Ovary (tissue), 9 donors: ENCODE results near the gene HOXA11. TPM values are rescaled to one million over a fixed set of nuclear protein-coding genes. Genes with fewer than 3 reads are reported as not detected.

Experiments
- DNase-seq, 5 donors: peaks; one replicate each; pipeline ENCODE4 v3.0.0-alpha.2; 2019 to 2020
- H3K27ac ChIP-seq, 2 donors: fragments of 200-600 bp; one replicate each; pipeline versions ENCODE4 v1.5.1 to v1.8.0; 2019 to 2022
- H3K27me3 ChIP-seq: fragments of 200-600 bp; one replicate; pipeline ENCODE4 v1.8.0; 2022
- H3K36me3 ChIP-seq: fragments of 200-600 bp; sonication (generic); one replicate; pipeline ENCODE4 v1.5.1; 2019
- H3K4me1 ChIP-seq: one replicate; pipeline ENCODE4 v1.8.1; 2013; ENCODE audit warnings: mild to moderate bottlenecking, moderate library complexity; ENCODE audit not compliant: insufficient read depth
- H3K4me3 ChIP-seq: fragments of 200-600 bp; sonication (generic); one replicate; pipeline ENCODE4 v1.5.1; 2017
- H3K9me3 ChIP-seq, 2 donors: fragments of 200-600 bp in 1 of 2; sonication (generic) in 1 of 2; one replicate each; pipeline versions ENCODE4 v1.5.1 to v1.8.1; 2013 to 2019; ENCODE audit warnings: mild to moderate bottlenecking in 1 of 2, moderate library complexity in 1 of 2
- EP300 ChIP-seq: sonication (generic); formaldehyde crosslinking; IDR thresholded peaks from one replicate; pipeline ENCODE4 v1.6.1; 2017; ENCODE audit warnings: antibody characterized with exemption
- POLR2A ChIP-seq: fragments of 450-650 bp; IDR thresholded peaks from one replicate; pipeline ENCODE4 v1.6.1; 2017; ENCODE audit warnings: antibody characterized with exemption, mild to moderate bottlenecking, moderate library complexity
- WGBS, 3 donors: extraction: QIAGEN DNeasy Blood & Tissue Kit in 1 of 3; methylation state at CpG; one replicate each; pipeline versions ENCODE4 v1.1.5 to v1.1.7; 2013 to 2017; 5-methylcytosine and 5-hydroxymethylcytosine counted together
- intact Hi-C, 4 donors: fragments of 100-400 bp; cut with DNase I; formaldehyde crosslinking; loops; one replicate each; pipeline versions ENCODE4 v1.11.0 to v1.15.1; 2022 to 2023
- polyA plus RNA-seq, 2 donors: library from polyadenylated mRNA; stranded (reverse); fragments of 200-250 nt in 1 of 2; fragments of 350-450 nt in 1 of 2; fragmentation: Illumina TruSeq in 1 of 2; extraction: RNeasy Lipid Tissue Mini Kit (QIAGEN cat#74804) in 1 of 2; gene quantifications; one replicate each; pipeline ENCODE4 v1.2.3, GENCODE V29; 2013 to 2014
- total RNA-seq, 7 donors: library from RNA; depleted of rRNA in 2 of 7; stranded (reverse); fragments of >200 nt in 2 of 7; fragmentation: NEBNext Ultra II Directional in 3 of 7; extraction: Animal tissue kit (Norgen Biotek cat#: 25700) in 3 of 7; gene quantifications; one replicate each; pipeline versions ENCODE4 v1.1.0 to v1.2.4, GENCODE V29; 2016 to 2023
- TF ChIP-seq, protein P1 (sequence below), 3 donors: fragments of 450-650 bp in 2 of 3; fragments of 200-600 bp in 1 of 3; IDR thresholded peaks; one replicate each; pipeline versions ENCODE4 v1.5.1 to v1.8.0; 2016 to 2022; ENCODE audit warnings: antibody characterized with exemption in 3 of 3, mild to moderate bottlenecking in 1 of 3
- donor health status: DM: no; HTN: no; CAD: no; lungs with moderate emphysema.
- donor health status: DM: no; HTN: no; CAD: no.
- donor health status: Bipolar disorder and iron deficiency.
- donor health status: DM: yes; HTN: yes; CAD: no.
- donor health status: DM: no; HTN: no; CAD: no.
- donor health status: DM: yes; HTN: yes; CAD: no.

HOXA11 gene
- total and polyA plus RNA-seq, 9 donors, result 0.11 to 2.0 (median 0.91) TPM; not detected in 3

DNA sequence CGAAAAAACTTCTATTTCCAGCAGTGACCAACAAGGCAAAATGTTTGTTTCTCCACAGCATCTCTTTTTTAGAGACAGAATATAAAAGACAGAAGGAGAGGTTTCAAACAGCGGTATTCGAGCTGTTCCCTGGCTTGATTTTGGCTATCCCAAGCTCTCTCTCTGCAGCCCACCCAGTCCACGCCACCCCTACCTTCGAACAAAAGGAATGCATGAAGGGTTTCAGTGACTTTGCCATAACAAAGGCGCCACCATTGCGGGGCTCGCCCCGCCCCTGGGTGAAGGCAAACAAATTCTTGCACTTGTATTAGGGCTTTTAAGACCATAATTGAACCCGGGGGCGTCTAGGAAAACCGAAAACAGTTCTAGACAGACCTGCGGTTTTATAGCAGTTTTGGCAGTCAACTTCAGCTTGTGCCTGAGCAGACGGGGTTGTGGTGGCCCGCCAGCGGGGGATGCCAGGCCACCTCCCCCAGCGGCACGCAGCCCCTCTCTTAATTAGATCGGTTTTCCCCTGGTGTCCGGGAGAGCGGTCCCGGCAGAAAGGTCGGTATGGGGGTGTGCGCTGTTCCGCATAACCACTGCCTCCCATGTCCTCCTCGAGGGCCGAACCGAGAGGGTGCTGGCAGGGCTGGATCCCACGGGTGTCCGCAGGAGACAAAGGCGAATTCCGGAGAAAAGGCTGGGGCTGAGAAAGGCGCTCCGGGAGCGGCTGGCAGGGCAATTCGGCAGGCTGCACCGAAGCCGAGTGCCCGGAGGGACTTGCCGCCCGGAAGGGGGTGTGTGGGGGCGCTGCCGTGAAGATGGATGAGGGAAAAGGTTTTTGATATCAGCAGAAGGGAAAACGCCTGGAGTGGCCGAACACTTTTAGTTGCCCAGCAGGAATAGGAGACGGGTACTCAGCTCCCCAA lies 2.7 kb upstream of the HOXA11 start:
- H3K36me3 ChIP-seq, result no peaks in the 10 kb centered on the region
- H3K9me3 ChIP-seq, result no peaks in the 10 kb centered on the region
- peaks cover 2% of the 10 kb centered on the region for H3K4me1 ChIP-seq
- peak in 1 of 5 donors; percentile 22 for DNase-seq
- TF ChIP-seq POLR2A (no peak), EP300 (no peak)
- TF ChIP-seq, protein P1, sequence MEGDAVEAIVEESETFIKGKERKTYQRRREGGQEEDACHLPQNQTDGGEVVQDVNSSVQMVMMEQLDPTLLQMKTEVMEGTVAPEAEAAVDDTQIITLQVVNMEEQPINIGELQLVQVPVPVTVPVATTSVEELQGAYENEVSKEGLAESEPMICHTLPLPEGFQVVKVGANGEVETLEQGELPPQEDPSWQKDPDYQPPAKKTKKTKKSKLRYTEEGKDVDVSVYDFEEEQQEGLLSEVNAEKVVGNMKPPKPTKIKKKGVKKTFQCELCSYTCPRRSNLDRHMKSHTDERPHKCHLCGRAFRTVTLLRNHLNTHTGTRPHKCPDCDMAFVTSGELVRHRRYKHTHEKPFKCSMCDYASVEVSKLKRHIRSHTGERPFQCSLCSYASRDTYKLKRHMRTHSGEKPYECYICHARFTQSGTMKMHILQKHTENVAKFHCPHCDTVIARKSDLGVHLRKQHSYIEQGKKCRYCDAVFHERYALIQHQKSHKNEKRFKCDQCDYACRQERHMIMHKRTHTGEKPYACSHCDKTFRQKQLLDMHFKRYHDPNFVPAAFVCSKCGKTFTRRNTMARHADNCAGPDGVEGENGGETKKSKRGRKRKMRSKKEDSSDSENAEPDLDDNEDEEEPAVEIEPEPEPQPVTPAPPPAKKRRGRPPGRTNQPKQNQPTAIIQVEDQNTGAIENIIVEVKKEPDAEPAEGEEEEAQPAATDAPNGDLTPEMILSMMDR (IDR thresholded peaks at IDR 0.05), result no peak
- intact Hi-C loops, result loop anchor here in 1 of 4 donors (10.0 kb wide), 1 partner anchor 1323 kb away; no protein-coding TSS in a partner anchor
- H3K4me3 ChIP-seq, result peak overlapping the region; percentile 39
- WGBS, 3 donors, result 6 to 27% (median 8%) methylated on average over 46 of the region's 46 CpGs
- H3K27ac ChIP-seq, result no peak overlapping the region
- peaks cover 18% of the 10 kb centered on the region for H3K27me3 ChIP-seq

DNA sequence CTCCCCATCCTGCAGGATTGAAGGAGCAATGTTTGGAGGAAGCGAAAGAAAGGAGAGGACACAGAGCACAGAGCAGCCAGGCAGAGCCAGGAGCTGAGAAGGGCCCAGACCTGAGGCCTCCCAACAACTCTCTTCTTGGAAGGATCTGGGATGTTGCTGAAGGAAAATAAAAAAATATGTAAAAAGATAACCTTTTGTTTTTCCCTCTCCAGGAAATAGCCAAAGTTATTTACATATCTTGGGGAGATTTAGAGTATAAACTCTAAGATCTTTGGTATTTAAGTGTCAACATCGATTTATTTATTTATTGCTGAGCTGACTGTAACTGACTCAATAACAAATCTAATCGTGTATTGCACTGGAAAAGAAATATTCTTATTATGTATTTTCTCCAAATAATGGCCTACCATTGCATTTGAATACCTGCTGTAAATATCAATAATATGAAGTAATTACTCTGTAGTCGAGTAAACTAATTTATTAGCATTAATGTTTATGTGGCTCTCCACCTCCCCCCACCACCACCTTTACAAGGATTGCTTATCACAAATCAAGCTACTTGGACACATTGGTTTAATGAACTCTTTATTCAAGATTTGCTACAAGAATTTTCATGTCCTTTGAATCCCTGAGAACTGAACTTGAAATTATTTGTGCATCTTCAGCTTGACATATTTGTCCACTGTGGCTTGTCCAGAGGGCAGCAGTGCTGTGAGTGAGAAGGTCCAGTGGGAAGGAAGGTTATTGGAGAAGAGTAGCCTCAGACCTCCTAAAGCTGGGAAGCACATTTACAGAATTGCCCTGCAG lies 1.8 kb upstream of the HOXA11 start:
- TF ChIP-seq, protein P1 (IDR thresholded peaks at IDR 0.05), result no peak
- TF ChIP-seq POLR2A (no peak), EP300 (no peak)
- Histone ChIP-seq H3K9me3 (no peaks in the 10 kb centered on the region), H3K4me1 (peaks cover 2% of the 10 kb centered on the region), H3K4me3 (peak overlapping the region; percentile 48), H3K27ac (no peak overlapping the region), H3K36me3 (no peaks in the 10 kb centered on the region), H3K27me3 (peaks cover 18% of the 10 kb centered on the region)
- 36 to 59% (median 39%) methylated on average over 4 of the region's 4 CpGs for WGBS, 3 donors
- no peak for DNase-seq
- intact Hi-C loops, result loop anchor here in 1 of 4 donors (10.0 kb wide), 1 partner anchor 1322 kb away; no protein-coding TSS in a partner anchor

DNA sequence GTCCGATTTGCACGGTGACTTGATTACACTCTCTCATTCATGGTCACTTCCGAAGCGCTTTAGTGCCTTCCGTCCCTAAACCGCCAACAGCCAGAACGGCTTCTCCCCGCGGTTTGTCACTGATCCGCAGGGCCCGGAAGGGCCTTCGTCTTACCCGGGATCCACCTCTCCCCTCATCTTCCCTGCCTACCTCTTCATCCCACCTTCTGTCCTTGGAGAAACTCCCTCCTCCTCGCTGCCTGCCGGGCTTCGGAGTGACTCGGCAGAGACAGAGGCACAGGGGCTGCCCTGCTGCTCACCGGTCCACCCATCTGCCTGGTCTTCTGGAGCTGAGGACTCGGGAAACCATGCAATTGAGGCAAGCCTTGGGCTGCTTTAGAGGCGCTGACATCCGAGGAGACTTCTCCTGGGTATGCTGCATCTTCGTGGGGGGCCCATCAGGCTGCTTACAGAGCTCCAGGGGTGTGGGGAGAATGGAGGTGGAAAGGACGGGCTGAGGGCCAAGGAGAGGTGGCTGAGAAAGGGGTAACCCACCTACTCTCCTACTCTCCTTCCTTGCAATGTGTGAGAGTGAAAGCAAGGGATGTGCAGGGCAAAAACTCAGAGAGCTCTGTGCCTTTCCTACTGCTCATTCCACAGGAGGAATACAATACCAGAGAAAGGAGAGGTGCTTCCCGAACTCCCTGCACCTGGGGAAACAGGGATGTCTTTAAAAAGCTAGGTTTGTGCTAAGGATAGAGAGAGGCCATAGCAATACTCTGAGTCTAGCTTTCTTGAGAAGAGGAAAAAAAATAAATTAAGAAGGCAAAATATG lies 1.0 kb upstream of the HOXA11 start:
- Histone ChIP-seq H3K4me1 (peaks cover 2% of the 10 kb centered on the region), H3K27me3 (peaks cover 18% of the 10 kb centered on the region)
- TF ChIP-seq POLR2A, result no peak
- TF ChIP-seq EP300, result no peak
- TF ChIP-seq, protein P1 (IDR thresholded peaks at IDR 0.05), result no peak

More for the DNA sequence above, 1.0 kb upstream of the HOXA11 start:
- Histone ChIP-seq H3K27ac (no peak overlapping the region), H3K4me3 (peak overlapping the region; percentile 48), H3K36me3 (no peaks in the 10 kb centered on the region), H3K9me3 (no peaks in the 10 kb centered on the region)
- intact Hi-C loops, result loop anchor here in 1 of 4 donors (10.0 kb wide), 1 partner anchor 1321 kb away; no protein-coding TSS in a partner anchor
- WGBS, 3 donors, result 8 to 39% (median 18%) methylated on average over 24 of the region's 24 CpGs
- DNase-seq, result peak in 1 of 5 donors; percentile 20
